ENCODE data around the gene TNFAIP8L2. TPM values are rescaled to one million over a fixed set of nuclear protein-coding genes. Genes with fewer than 3 reads are reported as not detected.
"Not testable (repeated sequence)": the region's sequence is repeated elsewhere in the genome, so short reads cannot be mapped to it uniquely, and the experiment has no call there.

Gene TNFAIP8L2
- total RNA-seq, 1 experiment from 2014 or later, result not detected

DNA sequence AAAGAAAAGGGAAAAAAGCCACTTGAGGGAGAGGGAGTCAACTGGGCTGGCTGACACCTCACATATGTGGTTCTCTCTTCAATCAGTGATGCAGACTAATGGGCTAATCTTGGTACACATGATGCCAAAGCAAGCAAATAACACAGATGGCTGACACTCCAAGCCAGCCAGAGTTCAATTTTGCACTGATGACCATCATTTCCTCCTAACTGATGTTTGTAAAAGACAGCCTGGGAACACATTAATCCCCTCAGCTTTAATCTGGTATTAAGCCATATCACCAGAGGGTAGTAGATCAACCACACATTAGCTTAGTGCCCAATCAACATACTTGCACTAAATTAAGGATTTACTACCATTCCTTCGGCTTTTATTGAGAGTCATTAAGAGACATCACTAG is 30.8 kb downstream of the TNFAIP8L2 start:
- H3K9ac ChIP-seq (ENCODE audit: low read length), result no peak overlapping the region
- TF ChIP-seq EZH2phosphoT487 (IDR thresholded peaks at IDR 0.05; ENCODE audit: borderline replicate concordance, low read length) (no peak), EZH2 (IDR thresholded peaks at IDR 0.05; ENCODE audit: low read length, unreplicated experiment) (no peak)
- TF ChIP-seq, protein P1, sequence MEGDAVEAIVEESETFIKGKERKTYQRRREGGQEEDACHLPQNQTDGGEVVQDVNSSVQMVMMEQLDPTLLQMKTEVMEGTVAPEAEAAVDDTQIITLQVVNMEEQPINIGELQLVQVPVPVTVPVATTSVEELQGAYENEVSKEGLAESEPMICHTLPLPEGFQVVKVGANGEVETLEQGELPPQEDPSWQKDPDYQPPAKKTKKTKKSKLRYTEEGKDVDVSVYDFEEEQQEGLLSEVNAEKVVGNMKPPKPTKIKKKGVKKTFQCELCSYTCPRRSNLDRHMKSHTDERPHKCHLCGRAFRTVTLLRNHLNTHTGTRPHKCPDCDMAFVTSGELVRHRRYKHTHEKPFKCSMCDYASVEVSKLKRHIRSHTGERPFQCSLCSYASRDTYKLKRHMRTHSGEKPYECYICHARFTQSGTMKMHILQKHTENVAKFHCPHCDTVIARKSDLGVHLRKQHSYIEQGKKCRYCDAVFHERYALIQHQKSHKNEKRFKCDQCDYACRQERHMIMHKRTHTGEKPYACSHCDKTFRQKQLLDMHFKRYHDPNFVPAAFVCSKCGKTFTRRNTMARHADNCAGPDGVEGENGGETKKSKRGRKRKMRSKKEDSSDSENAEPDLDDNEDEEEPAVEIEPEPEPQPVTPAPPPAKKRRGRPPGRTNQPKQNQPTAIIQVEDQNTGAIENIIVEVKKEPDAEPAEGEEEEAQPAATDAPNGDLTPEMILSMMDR (conservative IDR thresholded peaks at IDR 0.05; ENCODE audit: low read depth, low read length), result no peak
- peaks cover 17% of the 10 kb centered on the region for H3K4me1 ChIP-seq (ENCODE audit: insufficient read depth, low read length)
- H3F3A ChIP-seq (ENCODE audit: low read length, unreplicated experiment), result no peaks in the 10 kb centered on the region
- CTCF ChIA-PET, result no interaction called here
- BruUV-seq (replicated peaks), result no TSS peak
- H3K4me3 ChIP-seq (ENCODE audit: low read length), result no peak overlapping the region
- peaks cover 28% of the 10 kb centered on the region for H3K36me3 ChIP-seq (ENCODE audit: low read depth, low read length)
- peaks cover 38% of the 10 kb centered on the region for H3K79me2 ChIP-seq (ENCODE audit: low read length)
- no peaks in the 10 kb centered on the region for H4K20me1 ChIP-seq (ENCODE audit: low read length)
- no peaks in the 10 kb centered on the region for H3K9me2 ChIP-seq (replicated peaks; ENCODE audit: low read length)
- H2AFZ ChIP-seq (ENCODE audit: low read length), result no peak overlapping the region
- no peak overlapping the region for H3K27ac ChIP-seq (ENCODE audit: low read length)
- DNase-seq, result no peak
- POLR2A ChIA-PET (ENCODE audit: unreplicated experiment), result no interaction called here
- intact Hi-C loops (cut with micrococcal nuclease), result no loop called here
- H3K9me3 ChIP-seq (ENCODE audit: low read length), result no peaks in the 10 kb centered on the region
- H3K27me3 ChIP-seq (ENCODE audit: low read length), result no peaks in the 10 kb centered on the region
- no peak overlapping the region for H3K4me2 ChIP-seq (ENCODE audit: low read length)
- ATAC-seq, result no peak

DNA sequence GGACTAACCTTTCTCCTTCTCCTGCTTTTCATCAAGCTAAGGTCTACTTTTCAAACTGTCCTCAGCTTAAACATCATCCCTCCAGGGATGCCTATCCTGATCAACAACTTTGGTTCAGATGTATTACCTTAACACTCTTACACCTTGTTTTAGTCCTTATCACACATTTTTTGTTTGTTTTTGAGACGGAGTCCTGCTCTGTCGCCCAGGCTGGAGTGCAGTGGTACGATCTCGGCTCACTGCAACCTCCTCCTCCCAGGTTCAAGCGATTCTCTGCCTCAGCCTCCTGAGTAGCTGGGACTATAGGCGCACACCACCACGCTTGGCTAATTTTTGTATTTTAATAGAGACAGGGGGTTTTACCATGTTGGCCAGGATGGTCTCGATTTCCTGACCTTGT is 32.2 kb downstream of the TNFAIP8L2 start:
- Histone ChIP-seq H3K4me3 (ENCODE audit: low read length) (peak overlapping the region; percentile 89), H3K36me3 (ENCODE audit: low read depth, low read length) (peaks cover 18% of the 10 kb centered on the region), H3K4me1 (ENCODE audit: insufficient read depth, low read length) (peaks cover 17% of the 10 kb centered on the region), H3K9ac (ENCODE audit: low read length) (peak overlapping the region; percentile 88), H3K79me2 (ENCODE audit: low read length) (peaks cover 38% of the 10 kb centered on the region), H3K4me2 (ENCODE audit: low read length) (peak overlapping the region; percentile 97)
- CTCF ChIA-PET; H3K9me3 ChIP-seq (ENCODE audit: low read length); H3K27me3 ChIP-seq (ENCODE audit: low read length); DNase-seq; H4K20me1 ChIP-seq (ENCODE audit: low read length); H3F3A ChIP-seq (ENCODE audit: low read length, unreplicated experiment); H3K27ac ChIP-seq (ENCODE audit: low read length); ATAC-seq; BruUV-seq (replicated peaks); H2AFZ ChIP-seq (ENCODE audit: low read length); H3K9me2 ChIP-seq (replicated peaks; ENCODE audit: low read length); POLR2A ChIA-PET (ENCODE audit: unreplicated experiment); intact Hi-C loops (cut with micrococcal nuclease): not testable (repeated sequence)

- intact Hi-C loops (cut with micrococcal nuclease), result loop anchor here (10.0 kb wide), 1 partner anchor 355 kb away; the partner anchor contains the start of gene TUFT1
- peak; percentile 90 for DNase-seq
Observed at GRCh38 chr1:151189637-151190445, 33.4 kb downstream of the TNFAIP8L2 start, which contains the start of gene VPS72. Gene VPS72 (minus strand): TSS chr1:151190197. CDS start chr1:151190121, 76 bp downstream.

More at GRCh38 chr1:151189637-151190445, 33.4 kb downstream of the TNFAIP8L2 start, which contains the start of gene VPS72:
- Histone ChIP-seq H4K20me1 (ENCODE audit: low read length) (no peaks in the 10 kb centered on the region), H3K9ac (ENCODE audit: low read length) (peak within 1 kb of the TSS; percentile 88), H2AFZ (ENCODE audit: low read length) (peak within 1 kb of the TSS; percentile 82), H3K9me3 (ENCODE audit: low read length) (no peaks in the 10 kb centered on the region), H3K27me3 (ENCODE audit: low read length) (no peaks in the 10 kb centered on the region), H3K4me3 (ENCODE audit: low read length) (peak within 1 kb of the TSS; percentile 89), H3K79me2 (ENCODE audit: low read length) (peaks cover 50% of the 10 kb centered on the region), H3K9me2 (replicated peaks; ENCODE audit: low read length) (no peaks in the 10 kb centered on the region), H3K4me2 (ENCODE audit: low read length) (peak within 1 kb of the TSS; percentile 97), H3K27ac (ENCODE audit: low read length) (peak within 1 kb of the TSS; percentile 65), H3K4me1 (ENCODE audit: insufficient read depth, low read length) (peaks cover 28% of the 10 kb centered on the region), H3K36me3 (ENCODE audit: low read depth, low read length) (peaks cover 11% of the 10 kb centered on the region), H3F3A (ENCODE audit: low read length, unreplicated experiment) (peaks cover 8% of the 10 kb centered on the region)
- TF ChIP-seq, protein P1 (conservative IDR thresholded peaks at IDR 0.05; ENCODE audit: low read depth, low read length), result no peak
- TF ChIP-seq EZH2 (IDR thresholded peaks at IDR 0.05; ENCODE audit: low read length, unreplicated experiment) (no peak), EZH2phosphoT487 (IDR thresholded peaks at IDR 0.05; ENCODE audit: borderline replicate concordance, low read length) (no peak)
- ATAC-seq, result peak; percentile 89
- POLR2A ChIA-PET (ENCODE audit: unreplicated experiment), result interaction anchor here (0.5 to 1.2 kb wide), 13 partner anchors 9 to 799 kb away, joined by 3 to 10 read pairs (median 4); partner anchors contain the start of genes LYSMD1, PSMD4 and SCNM1
- no TSS peak for BruUV-seq (replicated peaks)
- CTCF ChIA-PET, result interaction anchor here (0.5 to 0.6 kb wide), 2 partner anchors 81 to 647 kb away, joined by 3 to 7 read pairs; no protein-coding TSS in a partner anchor

Data from PC-3 (cell line).